SK-N-SH (cell line): Measurements from ENCODE around the gene ST8SIA6. TPM values are rescaled to one million over a fixed set of nuclear protein-coding genes. Genes with fewer than 3 reads are reported as not detected.

ENCODE experiments used
- CTCF ChIA-PET: fragments of 300-600, 350-600 bp; formaldehyde crosslinking; extraction: SDS; loops from one replicate; lab custom pipeline; 2021; lab: Yijun Ruan, JAX
- POLR2A ChIA-PET: fragments of 350-600 bp; sonication (Branson Sonifier 250); formaldehyde crosslinking; extraction: SDS; loops from one replicate; lab custom pipeline; 2020; ENCODE audit warnings: antibody characterized with exemption, inconsistent platforms; lab: Yijun Ruan, JAX
- DNase-seq: peaks from one replicate; pipeline ENCODE4 v3.0.0; 2012
- H2AFZ ChIP-seq: fragments of 200-600 bp; sonication (generic); 2 replicates; pipeline ENCODE4 v1.8.1; 2016; ENCODE audit warnings: antibody characterized with exemption, mild to moderate bottlenecking, low read depth
- H3F3A ChIP-seq: fragments of 200-600 bp; sonication (generic); replicated peaks from 2 replicates; pipeline ENCODE3; 2016; ENCODE audit warnings: antibody characterized with exemption, mild to moderate bottlenecking; ENCODE audit not compliant: insufficient read depth
- H3K27ac ChIP-seq, 2 experiments: fragments of 200-500 bp in 1 of 2; fragments of 200-600 bp in 1 of 2; sonication (Bioruptor generic) in 1 of 2; sonication (generic), shearing (Covaris generic) in 1 of 2; 2 replicates each; pipeline versions ENCODE4 v1.5.1 to v1.6.1; 2014 to 2016; ENCODE audit warnings: low read depth in 2 of 2, inconsistent platforms in 1 of 2, low read length in 1 of 2, mild to moderate bottlenecking in 1 of 2, mixed read lengths in 1 of 2
- H3K27me3 ChIP-seq: fragments of 200-600 bp; sonication (generic), shearing (Covaris generic); 2 replicates; pipeline ENCODE4 v1.6.1; 2016; ENCODE audit warnings: mixed run types; ENCODE audit not compliant: insufficient read depth
- H3K36me3 ChIP-seq, 2 experiments: fragments of 200-500 bp in 1 of 2; fragments of 200-600 bp in 1 of 2; sonication (Bioruptor generic) in 1 of 2; sonication (generic) in 1 of 2; replicated peaks in 1 of 2; 2 replicates each; pipeline versions ENCODE3 to v1.5.1; 2014 to 2016; ENCODE audit warnings: low read length in 1 of 2, mild to moderate bottlenecking in 1 of 2; ENCODE audit not compliant: insufficient read depth in 2 of 2, control insufficient read depth in 1 of 2
- H3K4me1 ChIP-seq, 2 experiments: fragments of 200-500 bp in 1 of 2; fragments of 200-600 bp in 1 of 2; sonication (Bioruptor generic) in 1 of 2; sonication (generic), shearing (Covaris generic) in 1 of 2; 2 replicates each; pipeline versions ENCODE4 v1.5.1 to v1.6.1; 2014 to 2016; ENCODE audit warnings: low read depth in 1 of 2, low read length in 1 of 2, mixed run types in 1 of 2; ENCODE audit not compliant: insufficient read depth in 2 of 2, control insufficient read depth in 1 of 2
- H3K4me2 ChIP-seq: fragments of 200-600 bp; sonication (generic), shearing (Covaris generic); 2 replicates; pipeline ENCODE4 v1.6.1; 2017; ENCODE audit warnings: mixed run types
- H3K4me3 ChIP-seq, 2 experiments: fragments of 200-500 bp in 1 of 2; fragments of 200-600 bp in 1 of 2; sonication (Bioruptor generic) in 1 of 2; sonication (generic), shearing (Covaris generic) in 1 of 2; 2 replicates each; pipeline versions ENCODE4 v1.5.1 to v1.8.1; 2014 to 2016; ENCODE audit warnings: low read depth in 2 of 2, inconsistent platforms in 1 of 2, low read length in 1 of 2, mild to moderate bottlenecking in 1 of 2, mixed read lengths in 1 of 2, moderate library complexity in 1 of 2
- H3K79me2 ChIP-seq: fragments of 200-600 bp; sonication (generic); 2 replicates; pipeline ENCODE4 v1.8.1; 2017; ENCODE audit warnings: mild to moderate bottlenecking; ENCODE audit not compliant: insufficient read depth
- H3K9ac ChIP-seq: fragments of 200-600 bp; sonication (generic); 2 replicates; pipeline ENCODE4 v1.6.1; 2017; ENCODE audit warnings: mixed run types
- H3K9me2 ChIP-seq: fragments of 200-600 bp; sonication (generic); 2 replicates; pipeline ENCODE4 v1.6.1; 2017; ENCODE audit warnings: mixed run types
- H3K9me3 ChIP-seq: fragments of 200-600 bp; sonication (generic); 2 replicates; pipeline ENCODE4 v1.6.1; 2017; ENCODE audit warnings: mixed run types, mild to moderate bottlenecking, moderate library complexity
- H4K20me1 ChIP-seq: fragments of 200-600 bp; sonication (generic); 2 replicates; pipeline ENCODE4 v1.6.1; 2017; ENCODE audit warnings: mild to moderate bottlenecking, mixed run types; ENCODE audit not compliant: insufficient read depth
- CHD2 ChIP-seq: fragments of 150-350 bp; IDR thresholded peaks from 2 replicates; pipeline ENCODE4 v1.6.1; 2018; ENCODE audit warnings: low read length; ENCODE audit not compliant: partially characterized antibody
- ELF1 ChIP-seq: IDR thresholded peaks from 2 replicates; pipeline ENCODE4 v1.4.0; 2012
- EP300 ChIP-seq, 2 experiments: IDR thresholded peaks; 2 replicates each; pipeline versions ENCODE4 v1.4.0 to v1.6.1; 2012; ENCODE audit warnings: borderline replicate concordance in 1 of 2, low read depth in 1 of 2, low read length in 1 of 2
- EZH2phosphoT487 ChIP-seq: fragments of 200-600 bp; sonication (generic); IDR thresholded peaks from 2 replicates; pipeline ENCODE4 v1.6.1; 2017; ENCODE audit warnings: low read depth, mixed run types, mild to moderate bottlenecking, antibody characterized with exemption, moderate library complexity, borderline replicate concordance
- FOSL2 ChIP-seq: IDR thresholded peaks from 2 replicates; pipeline ENCODE4 v1.4.0; 2012; ENCODE audit warnings: low read depth, mild to moderate bottlenecking, moderate library complexity, borderline replicate concordance
- FOXJ3 ChIP-seq: sonication (generic); formaldehyde crosslinking; IDR thresholded peaks from 2 replicates; pipeline ENCODE4 v1.5.1; 2020; ENCODE audit warnings: mild to moderate bottlenecking, missing genetic modification reagents
- FOXM1 ChIP-seq: IDR thresholded peaks from 2 replicates; pipeline ENCODE4 v1.4.0; 2012; ENCODE audit warnings: low read depth, mild to moderate bottlenecking
- JUND ChIP-seq: IDR thresholded peaks from 2 replicates; pipeline ENCODE4 v1.4.0; 2012
- MAX ChIP-seq: IDR thresholded peaks from 2 replicates; pipeline ENCODE4 v1.4.0; 2012; ENCODE audit warnings: low read depth
- MEF2A ChIP-seq: IDR thresholded peaks from 2 replicates; pipeline ENCODE4 v1.4.0; 2012; ENCODE audit warnings: low read depth, borderline replicate concordance
- NFIC ChIP-seq: IDR thresholded peaks from 2 replicates; pipeline ENCODE4 v1.4.0; 2012; ENCODE audit warnings: borderline replicate concordance
- PBX3 ChIP-seq: IDR thresholded peaks from 2 replicates; pipeline ENCODE4; 2012
- POLR2AphosphoS5 ChIP-seq: IDR thresholded peaks from 2 replicates; pipeline ENCODE4 v1.6.1; 2012; ENCODE audit warnings: low read depth, low read length
- RAD21 ChIP-seq: IDR thresholded peaks from 2 replicates; pipeline ENCODE4 v1.6.1; 2012; ENCODE audit warnings: mild to moderate bottlenecking, low read length
- RFX5 ChIP-seq: IDR thresholded peaks from 2 replicates; pipeline ENCODE4 v1.6.1; 2012; ENCODE audit warnings: mild to moderate bottlenecking, improper control_type of control experiment, low read length
- RXRA ChIP-seq: IDR thresholded peaks from 2 replicates; pipeline ENCODE4 v1.4.0; 2012; ENCODE audit warnings: low read depth, mild to moderate bottlenecking, borderline replicate concordance
- SMC3 ChIP-seq: IDR thresholded peaks from 2 replicates; pipeline ENCODE4 v1.6.1; 2012; ENCODE audit warnings: low read depth, low read length, improper control_type of control experiment
- TAF1 ChIP-seq: IDR thresholded peaks from 2 replicates; pipeline ENCODE4 v1.6.1; 2012; ENCODE audit warnings: low read depth, mild to moderate bottlenecking, low read length, moderate library complexity, borderline replicate concordance
- TCF12 ChIP-seq: IDR thresholded peaks from 2 replicates; pipeline ENCODE4 v1.4.0; 2012
- USF1 ChIP-seq: IDR thresholded peaks from 2 replicates; pipeline ENCODE4 v1.4.0; 2012; ENCODE audit warnings: low read depth, borderline replicate concordance
- USF2 ChIP-seq: fragments of 150-350 bp; IDR thresholded peaks from 2 replicates; pipeline ENCODE4 v1.6.1; 2017; ENCODE audit warnings: antibody characterized with exemption, low read length, low read depth, borderline replicate concordance
- YY1 ChIP-seq: IDR thresholded peaks from 2 replicates; pipeline ENCODE4 v1.4.0; 2012; ENCODE audit warnings: low read depth, mild to moderate bottlenecking
- WGBS: methylation state at CpG from one replicate; pipeline ENCODE4 v1.1.6; 2017; ENCODE audit warnings: low lambda C conversion rate; 5-methylcytosine and 5-hydroxymethylcytosine counted together
- polyA plus RNA-seq, 3 experiments: library from polyadenylated mRNA; depleted of rRNA; stranded (reverse); fragments of >200 nt; gene quantifications; 2 replicates each; pipeline ENCODE4 v1.2.3, GENCODE V29; 2012

Gene ST8SIA6
- polyA plus RNA-seq, 1 of the 3 experiments (the other 2 are of a cell fraction): 0.03 TPM

GRCh38 chr10:17457083-17457482 lies 2.7 kb upstream of the ST8SIA6 start (continued):
- TF ChIP-seq MEF2A: no peak
- no peak for TF ChIP-seq POLR2AphosphoS5
- TF ChIP-seq SMC3: no peak
- TF ChIP-seq NFIC: no peak
- no peak for TF ChIP-seq USF2
- TF ChIP-seq, all 33 proteins: peak for 0

- no peak overlapping the region for H3K9ac ChIP-seq
- no peaks in the 10 kb centered on the region for H4K20me1 ChIP-seq
- H3K4me3 ChIP-seq: no peak overlapping the region
- H3F3A ChIP-seq: peaks cover 5% of the 10 kb centered on the region
- no peaks in the 10 kb centered on the region for H3K9me2 ChIP-seq
- H3K9me3 ChIP-seq: no peaks in the 10 kb centered on the region
- ChIA-PET POLR2A (no interaction called here), CTCF (interaction anchor here (0.9 to 1.6 kb wide), 3 partner anchors 19 to 150 kb away, joined by 3 read pairs; no protein-coding TSS in a partner anchor)
- WGBS: 80% methylated on average over 2 of the region's 2 CpGs
- H3K27me3 ChIP-seq: no peaks in the 10 kb centered on the region
- H3K4me1 ChIP-seq: peaks cover 0 to 5% of the 10 kb centered on the region in 2 experiments; a peak in 2 of 4 replicates
- H3K4me2 ChIP-seq: no peak overlapping the region
- no peak overlapping the region for H2AFZ ChIP-seq
- H3K36me3 ChIP-seq: no peaks in the 10 kb centered on the region
- TF ChIP-seq CHD2 (no peak), MEF2A (no peak), JUND (no peak), FOXJ3 (CRISPR knock-in tag) (no peak), FOSL2 (no peak), EP300 (IDR thresholded peaks at IDR 0.05; ENCODE audit: borderline replicate concordance in 1 of 2, low read depth in 1 of 2, low read length in 1 of 2) (no peak), RAD21 (no peak), FOXM1 (no peak), YY1 (no peak), EZH2phosphoT487 (no peak), POLR2AphosphoS5 (no peak), RFX5 (no peak)
- no peak for DNase-seq
- no peak overlapping the region for H3K27ac ChIP-seq
- H3K79me2 ChIP-seq: no peaks in the 10 kb centered on the region
These were observed 1.7 kb upstream of the ST8SIA6 start for GRCh38 chr10:17456032-17456548.

GRCh38 chr10:17455015-17455520 lies 673 bp upstream of the ST8SIA6 start:
- no peak overlapping the region for H3K27ac ChIP-seq
- H3K9me3 ChIP-seq: no peaks in the 10 kb centered on the region
- ChIA-PET CTCF (interaction anchor here (0.6 to 1.7 kb wide), 4 partner anchors 11 to 102 kb away, joined by 3 to 4 read pairs (median 4); no protein-coding TSS in a partner anchor), POLR2A (no interaction called here)
- TF ChIP-seq SMC3 (no peak), TCF12 (no peak), MAX (no peak), PBX3 (no peak), CHD2 (no peak), MEF2A (no peak), RXRA (no peak), EP300 (IDR thresholded peaks at IDR 0.05; ENCODE audit: borderline replicate concordance in 1 of 2, low read depth in 1 of 2, low read length in 1 of 2) (no peak), TAF1 (no peak), USF1 (no peak), YY1 (no peak), ELF1 (no peak)
- H3K4me1 ChIP-seq: peaks cover 0 to 5% of the 10 kb centered on the region in 2 experiments; a peak in 2 of 4 replicates
- H3K36me3 ChIP-seq: no peaks in the 10 kb centered on the region
- H3K9me2 ChIP-seq: no peaks in the 10 kb centered on the region
- WGBS: 78% methylated on average over 2 of the region's 2 CpGs
- H3K79me2 ChIP-seq: no peaks in the 10 kb centered on the region
- no peaks in the 10 kb centered on the region for H4K20me1 ChIP-seq
- H3K27me3 ChIP-seq: no peaks in the 10 kb centered on the region
- no peak overlapping the region for H3K9ac ChIP-seq
- H3K4me2 ChIP-seq: no peak overlapping the region; the same call in 1 of the 2 replicates
- peak; percentile 13 for DNase-seq
- no peak overlapping the region for H3K4me3 ChIP-seq
- peaks cover 5% of the 10 kb centered on the region for H3F3A ChIP-seq
- H2AFZ ChIP-seq: no peak overlapping the region
